Measurements from ENCODE around the gene DLL4. TPM values are rescaled to one million over a fixed set of nuclear protein-coding genes. Genes with fewer than 3 reads are reported as not detected.

DLL4 gene
- polyA plus RNA-seq (ENCODE audit: insufficient read length in 3 of 3), result 1 to 10 TPM; 6.6 to 9.1 (median 8.5) TPM

DNA sequence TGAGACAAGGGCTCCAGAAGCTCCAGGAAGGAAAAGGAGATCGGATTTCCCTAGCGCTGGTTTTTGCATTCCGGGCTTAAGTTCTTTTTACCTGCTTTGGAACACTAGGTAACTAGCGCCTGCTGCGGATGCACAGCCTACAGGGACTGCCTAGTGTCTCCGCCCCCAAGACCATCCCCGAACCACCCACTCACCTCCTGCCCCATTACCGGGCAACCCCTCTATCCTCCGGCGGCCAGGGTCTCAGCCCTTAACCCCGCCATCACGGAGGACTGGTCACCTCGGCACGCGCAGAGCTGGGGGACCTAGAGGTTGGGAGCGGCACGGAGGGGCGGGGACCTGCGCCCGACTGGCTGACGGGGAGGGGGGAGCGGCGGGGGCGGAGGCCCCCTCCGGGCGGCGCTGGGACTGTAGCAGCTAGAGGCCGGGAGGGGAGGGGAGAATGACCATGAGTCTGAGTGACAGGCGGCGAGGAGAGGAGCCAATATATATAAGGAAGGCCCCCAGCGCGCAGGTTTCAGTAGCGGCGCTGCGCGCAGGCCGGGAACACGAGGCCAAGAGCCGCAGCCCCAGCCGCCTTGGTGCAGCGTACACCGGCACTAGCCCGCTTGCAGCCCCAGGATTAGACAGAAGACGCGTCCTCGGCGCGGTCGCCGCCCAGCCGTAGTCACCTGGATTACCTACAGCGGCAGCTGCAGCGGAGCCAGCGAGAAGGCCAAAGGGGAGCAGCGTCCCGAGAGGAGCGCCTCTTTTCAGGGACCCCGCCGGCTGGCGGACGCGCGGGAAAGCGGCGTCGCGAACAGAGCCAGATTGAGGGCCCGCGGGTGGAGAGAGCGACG, at the start of gene DLL4:
Gene DLL4, plus strand, starts transcription at position 520 of the 839 bp plus-strand sequence. CDS start 329 bp downstream, outside the sequence.
- no peak for DNase-seq (ENCODE audit: low read depth in 3 of 3, low spot score in 2 of 3)

DNA sequence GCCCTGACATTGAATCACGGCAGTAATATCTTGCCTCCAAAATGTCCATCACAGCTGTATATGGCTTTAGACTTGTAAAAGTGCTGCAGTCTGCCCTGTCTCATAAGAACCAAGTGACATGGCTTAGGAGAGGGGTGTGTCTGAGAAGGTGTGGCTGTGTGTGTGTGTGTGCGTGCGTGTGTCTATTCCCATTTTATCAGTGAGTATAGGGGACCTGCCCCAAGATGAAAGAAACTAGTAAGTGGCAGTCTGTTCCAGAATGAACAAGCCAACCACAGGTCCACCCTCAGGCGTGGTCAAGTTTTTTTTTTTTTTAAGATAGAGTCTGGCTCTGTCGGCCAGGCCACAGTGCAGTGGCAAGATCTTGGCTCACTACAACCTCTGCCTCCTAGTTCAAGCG, 49.5 kb upstream of the DLL4 start:
- DNase-seq (ENCODE audit: low read depth in 3 of 3, low spot score in 2 of 3), result no peak

DNA sequence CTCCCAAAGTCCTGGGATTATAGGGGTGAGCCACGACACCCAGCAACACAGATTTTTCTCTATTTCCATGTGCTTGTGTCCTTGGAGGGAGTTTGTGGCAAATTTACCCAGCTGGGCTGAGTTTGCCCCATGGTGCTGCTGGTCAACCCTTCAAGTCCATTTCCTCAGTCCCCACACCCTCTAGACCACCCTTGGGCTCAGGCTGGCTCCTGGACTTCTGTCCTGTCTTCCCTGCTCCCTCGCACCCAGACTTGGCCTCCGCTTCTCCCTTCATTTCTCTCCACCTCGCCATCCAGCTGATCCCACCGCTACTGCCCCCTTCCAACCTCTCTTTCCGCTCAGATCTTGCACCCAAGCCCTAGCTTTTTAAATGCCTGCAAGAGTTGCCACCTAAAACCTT, 47.8 kb upstream of the DLL4 start:
- DNase-seq (ENCODE audit: low read depth in 3 of 3, low spot score in 2 of 3), result no peak

DNA sequence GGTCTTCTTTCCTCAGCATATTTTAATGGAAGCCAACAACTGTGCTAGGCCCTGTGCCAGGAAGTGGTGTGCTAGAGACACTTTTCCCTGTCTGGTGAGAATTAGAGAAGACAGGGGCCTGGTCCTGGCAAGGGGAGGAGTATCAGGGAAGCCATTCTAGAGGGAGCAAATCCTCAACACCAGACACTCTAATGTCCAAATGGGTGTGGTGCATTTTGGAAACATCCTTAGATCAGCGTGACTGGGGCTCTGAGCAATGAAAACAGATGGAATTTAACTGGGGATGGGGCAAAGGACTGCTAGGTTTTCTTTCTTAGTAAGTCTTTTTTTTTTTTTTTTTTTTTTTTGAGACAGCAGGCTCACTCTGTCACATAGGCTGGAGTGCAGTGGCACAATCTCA, 42.6 kb upstream of the DLL4 start:
- DNase-seq (ENCODE audit: low read depth in 3 of 3, low spot score in 2 of 3), result no peak

DNA sequence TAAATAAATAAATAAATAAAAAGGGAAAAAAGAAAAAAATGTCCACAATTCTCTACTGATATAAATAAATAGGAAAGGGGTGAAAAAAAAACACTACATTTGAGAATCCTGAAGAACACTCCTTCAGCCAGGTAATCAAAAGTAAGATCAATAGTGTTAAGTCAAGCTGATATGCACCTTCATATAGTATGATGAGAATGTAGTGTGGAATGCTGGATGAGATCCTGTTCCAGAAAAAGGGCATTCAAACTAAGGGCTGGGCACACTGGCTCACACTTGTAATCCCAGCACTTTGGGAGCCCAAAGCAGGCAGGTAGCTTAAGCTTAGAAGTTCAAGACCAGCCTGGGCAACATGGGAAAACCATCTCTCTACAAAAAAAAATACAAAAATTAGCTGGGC, 40.0 kb upstream of the DLL4 start:
- no peak for DNase-seq (ENCODE audit: low read depth in 3 of 3, low spot score in 2 of 3)

DNA sequence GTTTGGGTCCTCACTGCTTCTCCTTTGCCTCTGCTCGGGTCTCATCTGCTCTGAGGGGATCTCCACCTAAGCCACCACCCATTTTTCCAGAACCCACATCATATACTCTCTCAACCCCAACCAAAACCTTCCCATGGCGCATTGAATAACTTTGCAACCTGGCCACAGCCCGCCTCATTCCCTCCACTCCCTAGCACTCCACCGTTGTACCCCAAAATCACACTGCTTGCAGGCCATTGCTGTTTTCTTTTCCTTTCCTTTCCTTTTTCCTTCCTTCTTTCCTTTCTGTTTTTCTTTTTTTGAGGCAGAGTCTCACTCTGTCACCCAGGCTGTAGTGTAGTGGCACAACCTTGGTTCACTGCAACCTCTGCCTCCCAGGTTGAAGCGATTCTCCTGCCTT, 38.0 kb upstream of the DLL4 start:
- no peak for DNase-seq (ENCODE audit: low read depth in 3 of 3, low spot score in 2 of 3)

DNA sequence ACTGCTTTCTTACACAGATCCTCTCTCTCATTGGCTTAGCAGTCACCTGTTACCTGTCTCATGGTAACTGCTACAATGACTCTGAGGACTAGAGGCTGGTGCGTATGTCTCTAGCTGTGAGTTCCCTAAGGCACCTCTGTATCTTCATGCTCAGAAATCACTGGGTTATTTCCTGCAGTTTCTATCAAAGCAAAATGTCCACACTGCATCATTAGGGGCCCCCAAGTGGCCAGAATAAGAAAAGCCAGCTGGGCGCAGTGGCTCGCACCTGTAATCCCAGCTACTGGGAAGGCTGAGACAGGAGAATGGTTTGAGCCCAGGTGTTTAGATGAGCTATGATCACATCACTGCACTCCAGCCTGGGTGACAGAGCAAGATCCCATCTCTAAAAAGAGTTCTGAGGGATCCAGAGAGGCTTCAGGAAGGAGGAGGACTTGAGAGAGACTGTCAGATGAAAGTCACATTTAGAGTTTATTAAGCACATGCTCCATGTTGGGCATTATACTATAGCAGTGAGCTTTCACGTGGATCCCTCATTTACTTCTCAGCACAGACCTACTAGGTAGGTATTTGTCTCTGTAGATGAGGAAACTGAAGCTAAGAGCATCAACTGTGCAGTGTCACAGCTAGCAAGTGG, 37.2 kb upstream of the DLL4 start:
- no peak for DNase-seq (ENCODE audit: low read depth in 3 of 3, low spot score in 2 of 3)

DNA sequence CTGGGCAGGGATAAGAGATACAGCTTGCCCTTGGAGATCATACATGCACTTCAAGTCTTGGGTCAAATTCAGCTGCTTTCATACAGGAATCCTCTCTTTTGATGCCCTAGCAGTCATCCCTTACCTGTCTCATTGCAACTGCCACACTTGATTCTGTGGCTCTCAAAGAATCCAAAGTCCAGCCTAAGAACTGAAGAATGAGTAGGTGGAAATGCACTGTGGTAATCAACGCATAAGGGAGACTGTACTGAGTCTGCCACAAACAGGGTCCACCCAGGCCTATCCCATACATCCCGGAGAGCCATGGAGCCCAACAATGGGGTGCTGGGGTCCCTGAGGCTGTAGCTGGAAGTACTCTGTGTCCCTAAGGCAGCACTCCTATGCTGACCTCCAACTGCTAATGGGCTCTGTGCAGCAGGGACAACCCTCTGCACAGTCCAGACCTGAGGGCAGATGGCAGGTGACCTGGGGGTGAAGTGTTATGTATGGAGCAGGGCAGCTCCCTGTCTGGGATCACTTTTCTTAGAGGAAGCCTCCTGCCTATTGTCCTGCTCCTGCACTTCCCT, 36.6 kb upstream of the DLL4 start:
- DNase-seq (ENCODE audit: low read depth in 3 of 3, low spot score in 2 of 3), result no peak

DNA sequence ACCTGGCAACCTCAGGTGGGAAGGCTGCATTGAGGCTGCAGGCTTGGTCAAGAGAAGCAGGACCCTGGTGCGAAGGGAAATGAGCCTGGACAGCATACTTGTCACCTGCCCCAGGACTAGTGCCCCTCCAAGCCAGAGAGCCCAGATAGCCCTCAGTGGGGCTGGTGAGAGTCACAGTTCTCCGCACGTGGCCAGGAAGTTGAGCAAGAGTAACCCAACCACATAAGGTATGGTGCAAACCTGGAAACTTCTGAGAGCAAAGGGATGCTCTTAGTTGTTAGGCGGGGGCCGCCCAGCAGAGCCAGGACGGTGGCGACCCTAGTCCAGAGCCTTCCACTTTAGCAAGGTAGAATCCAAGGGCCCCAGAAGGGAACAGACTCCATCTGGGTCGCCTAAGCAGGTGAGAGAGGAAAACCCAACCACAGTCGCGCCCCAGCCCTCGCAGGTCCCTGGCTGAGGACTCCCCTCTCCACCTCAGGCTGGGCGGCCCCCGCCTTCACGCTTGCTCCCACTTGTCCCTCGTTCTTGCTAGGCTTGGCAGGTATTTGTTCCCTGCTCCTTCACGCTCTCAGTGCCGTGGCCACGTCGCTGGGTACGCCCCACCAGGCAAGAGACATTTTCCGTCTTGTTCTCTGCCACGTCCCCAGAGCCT, 36.0 kb upstream of the DLL4 start:
- DNase-seq (ENCODE audit: low read depth in 3 of 3, low spot score in 2 of 3), result no peak

DNA sequence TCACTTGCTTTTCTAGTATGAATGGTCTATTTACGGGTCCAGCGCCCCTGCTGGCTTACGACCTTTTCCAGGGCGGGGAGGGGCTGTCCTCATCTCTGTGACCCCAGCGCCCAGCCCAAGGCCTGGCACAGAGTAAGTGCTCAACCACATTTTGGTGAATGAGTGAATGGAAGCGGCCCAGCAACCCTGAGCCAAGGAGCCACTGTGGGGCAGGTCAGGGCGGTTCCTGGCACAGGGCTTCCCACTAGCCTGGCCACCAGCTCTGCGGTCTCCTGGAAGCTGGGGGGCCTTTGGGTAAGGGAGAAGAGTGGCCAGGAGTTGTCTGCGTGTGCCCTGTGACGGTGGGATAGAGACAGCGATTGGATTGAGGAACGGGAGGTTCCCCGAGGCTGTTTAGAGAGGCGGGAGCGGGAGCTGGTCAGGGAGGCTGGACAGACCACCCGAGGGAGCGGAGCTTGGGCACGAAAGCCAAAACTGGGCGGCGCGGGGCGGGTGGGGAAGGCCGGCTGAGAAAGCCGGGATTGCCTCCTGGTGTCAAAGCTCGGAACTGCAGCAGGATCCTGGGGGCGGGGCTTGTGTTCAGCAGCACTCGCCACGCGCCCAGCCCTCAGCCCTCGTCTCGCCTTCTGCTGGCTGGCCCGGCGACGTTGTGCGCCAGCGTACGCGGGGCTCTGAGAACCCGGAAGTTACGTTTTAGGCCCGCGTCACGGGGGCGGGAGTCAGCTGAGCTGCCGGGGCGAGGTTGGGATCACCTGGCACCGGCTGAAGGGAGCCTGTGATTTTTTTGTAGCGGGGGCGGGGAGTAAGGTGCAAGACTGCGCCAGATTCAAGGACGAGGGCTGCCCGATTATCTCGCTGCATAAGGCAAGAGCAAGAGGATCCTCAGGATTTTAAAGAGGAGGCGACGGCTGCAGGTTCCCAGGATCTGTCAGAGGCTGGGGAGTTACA, 35.1 kb upstream of the DLL4 start, which contains the start of gene VPS18:
Gene VPS18, plus strand, starts transcription at position 718 of the 948 bp plus-strand sequence. CDS start 319 bp downstream, outside the sequence.
- peak; percentile 91 to 95 (median 92) for DNase-seq (ENCODE audit: low read depth in 3 of 3, low spot score in 2 of 3)

DNA sequence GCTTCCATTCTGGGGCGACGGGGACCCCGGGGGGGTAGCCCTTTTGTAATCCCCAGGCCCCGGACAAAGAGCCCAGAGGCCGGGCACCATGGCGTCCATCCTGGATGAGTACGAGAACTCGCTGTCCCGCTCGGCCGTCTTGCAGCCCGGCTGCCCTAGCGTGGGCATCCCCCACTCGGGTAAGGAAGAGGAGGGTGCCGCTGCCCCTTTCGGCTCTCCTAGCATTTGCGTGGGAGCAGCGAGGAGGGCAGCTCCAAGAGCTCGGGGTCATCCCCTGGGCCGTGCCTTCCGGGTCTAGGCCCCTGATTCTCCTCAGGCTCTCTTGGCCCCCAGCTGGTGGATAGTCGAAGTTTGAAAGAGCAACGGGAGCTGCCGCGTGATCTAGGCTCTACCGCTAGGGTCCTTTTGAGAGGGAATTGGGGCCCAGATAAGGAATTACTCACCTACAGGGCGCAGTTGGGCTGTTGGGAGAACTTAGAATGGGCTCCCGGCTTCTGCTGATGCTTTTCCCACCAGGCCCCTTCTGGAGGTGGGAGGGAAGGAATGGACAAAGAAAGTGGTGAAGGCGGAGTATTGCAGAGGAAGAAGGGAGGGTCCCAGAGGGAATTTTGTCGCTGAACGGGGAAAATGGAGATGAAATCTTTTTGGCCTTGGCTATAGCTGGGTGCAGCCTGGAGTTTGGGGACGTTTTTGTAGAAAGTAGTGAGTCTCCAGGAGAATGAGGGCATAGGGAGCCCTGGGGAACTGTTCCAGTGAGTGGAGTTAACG, 34.3 kb upstream of the DLL4 start:
- no peak for DNase-seq (ENCODE audit: low read depth in 3 of 3, low spot score in 2 of 3)

DNA sequence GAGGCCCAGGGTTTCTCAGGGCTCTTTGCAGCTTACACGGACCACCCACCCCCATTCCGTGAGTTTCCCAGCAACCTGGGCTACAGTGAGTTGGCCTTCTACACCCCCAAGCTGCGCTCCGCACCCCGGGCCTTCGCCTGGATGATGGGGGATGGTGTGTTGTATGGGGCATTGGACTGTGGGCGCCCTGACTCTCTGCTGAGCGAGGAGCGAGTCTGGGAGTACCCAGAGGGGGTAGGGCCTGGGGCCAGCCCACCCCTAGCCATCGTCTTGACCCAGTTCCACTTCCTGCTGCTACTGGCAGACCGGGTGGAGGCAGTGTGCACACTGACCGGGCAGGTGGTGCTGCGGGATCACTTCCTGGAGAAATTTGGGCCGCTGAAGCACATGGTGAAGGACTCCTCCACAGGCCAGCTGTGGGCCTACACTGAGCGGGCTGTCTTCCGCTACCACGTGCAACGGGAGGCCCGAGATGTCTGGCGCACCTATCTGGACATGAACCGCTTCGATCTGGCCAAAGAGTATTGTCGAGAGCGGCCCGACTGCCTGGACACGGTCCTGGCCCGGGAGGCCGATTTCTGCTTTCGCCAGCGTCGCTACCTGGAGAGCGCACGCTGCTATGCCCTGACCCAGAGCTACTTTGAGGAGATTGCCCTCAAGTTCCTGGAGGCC, 29.5 kb upstream of the DLL4 start:
- no peak for DNase-seq (ENCODE audit: low read depth in 3 of 3, low spot score in 2 of 3)

DNA sequence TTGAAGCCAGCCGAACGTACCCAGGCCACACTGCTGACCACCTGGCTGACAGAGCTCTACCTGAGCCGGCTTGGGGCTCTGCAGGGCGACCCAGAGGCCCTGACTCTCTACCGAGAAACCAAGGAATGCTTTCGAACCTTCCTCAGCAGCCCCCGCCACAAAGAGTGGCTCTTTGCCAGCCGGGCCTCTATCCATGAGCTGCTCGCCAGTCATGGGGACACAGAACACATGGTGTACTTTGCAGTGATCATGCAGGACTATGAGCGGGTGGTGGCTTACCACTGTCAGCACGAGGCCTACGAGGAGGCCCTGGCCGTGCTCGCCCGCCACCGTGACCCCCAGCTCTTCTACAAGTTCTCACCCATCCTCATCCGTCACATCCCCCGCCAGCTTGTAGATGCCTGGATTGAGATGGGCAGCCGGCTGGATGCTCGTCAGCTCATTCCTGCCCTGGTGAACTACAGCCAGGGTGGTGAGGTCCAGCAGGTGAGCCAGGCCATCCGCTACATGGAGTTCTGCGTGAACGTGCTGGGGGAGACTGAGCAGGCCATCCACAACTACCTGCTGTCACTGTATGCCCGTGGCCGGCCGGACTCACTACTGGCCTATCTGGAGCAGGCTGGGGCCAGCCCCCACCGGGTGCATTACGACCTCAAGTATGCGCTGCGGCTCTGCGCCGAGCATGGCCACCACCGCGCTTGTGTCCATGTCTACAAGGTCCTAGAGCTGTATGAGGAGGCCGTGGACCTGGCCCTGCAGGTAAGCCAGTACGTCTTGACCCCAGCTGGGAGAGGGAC, 28.7 kb upstream of the DLL4 start:
- DNase-seq (ENCODE audit: low read depth in 3 of 3, low spot score in 2 of 3), result no peak

DNA sequence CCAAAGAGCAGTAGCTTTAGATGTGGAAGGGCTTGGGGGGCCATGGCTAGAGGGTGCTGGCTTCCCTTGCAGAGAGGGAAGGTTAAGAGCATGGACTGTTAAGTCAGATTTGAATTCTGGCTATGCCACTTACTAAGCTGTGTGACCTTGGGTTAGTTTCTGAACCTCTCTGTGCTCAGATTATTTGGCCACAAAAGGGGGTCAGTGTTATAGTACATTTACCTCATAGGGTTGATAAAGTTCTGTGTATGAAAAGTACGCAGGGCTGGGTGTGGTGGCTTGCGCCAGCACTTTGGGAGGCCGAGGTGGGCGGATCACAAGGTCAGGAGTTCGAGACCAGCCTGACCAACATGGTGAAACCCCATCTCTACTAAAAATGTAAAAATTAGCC, 28.1 kb upstream of the DLL4 start:
- no peak for DNase-seq (ENCODE audit: low read depth in 3 of 3, low spot score in 2 of 3)

DNA sequence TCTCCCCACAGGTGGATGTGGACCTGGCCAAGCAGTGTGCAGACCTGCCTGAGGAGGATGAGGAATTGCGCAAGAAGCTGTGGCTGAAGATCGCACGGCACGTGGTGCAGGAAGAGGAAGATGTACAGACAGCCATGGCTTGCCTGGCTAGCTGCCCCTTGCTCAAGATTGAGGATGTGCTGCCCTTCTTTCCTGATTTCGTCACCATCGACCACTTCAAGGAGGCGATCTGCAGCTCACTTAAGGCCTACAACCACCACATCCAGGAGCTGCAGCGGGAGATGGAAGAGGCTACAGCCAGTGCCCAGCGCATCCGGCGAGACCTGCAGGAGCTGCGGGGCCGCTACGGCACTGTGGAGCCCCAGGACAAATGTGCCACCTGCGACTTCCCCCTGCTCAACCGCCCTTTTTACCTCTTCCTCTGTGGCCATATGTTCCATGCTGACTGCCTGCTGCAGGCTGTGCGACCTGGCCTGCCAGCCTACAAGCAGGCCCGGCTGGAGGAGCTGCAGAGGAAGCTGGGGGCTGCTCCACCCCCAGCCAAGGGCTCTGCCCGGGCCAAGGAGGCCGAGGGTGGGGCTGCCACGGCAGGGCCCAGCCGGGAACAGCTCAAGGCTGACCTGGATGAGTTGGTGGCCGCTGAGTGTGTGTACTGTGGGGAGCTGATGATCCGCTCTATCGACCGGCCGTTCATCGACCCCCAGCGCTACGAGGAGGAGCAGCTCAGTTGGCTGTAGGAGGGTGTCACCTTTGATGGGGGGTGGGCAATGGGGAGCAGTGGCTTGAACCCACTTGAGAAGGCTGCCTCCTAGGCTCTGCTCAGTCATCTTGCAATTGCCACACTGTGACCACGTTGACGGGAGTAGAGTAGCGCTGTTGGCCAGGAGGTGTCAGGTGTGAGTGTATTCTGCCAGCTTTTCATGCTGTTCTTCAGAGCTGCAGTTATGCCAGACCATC, 26.3 kb upstream of the DLL4 start:
- DNase-seq (ENCODE audit: low read depth in 3 of 3, low spot score in 2 of 3), result no peak

DNA sequence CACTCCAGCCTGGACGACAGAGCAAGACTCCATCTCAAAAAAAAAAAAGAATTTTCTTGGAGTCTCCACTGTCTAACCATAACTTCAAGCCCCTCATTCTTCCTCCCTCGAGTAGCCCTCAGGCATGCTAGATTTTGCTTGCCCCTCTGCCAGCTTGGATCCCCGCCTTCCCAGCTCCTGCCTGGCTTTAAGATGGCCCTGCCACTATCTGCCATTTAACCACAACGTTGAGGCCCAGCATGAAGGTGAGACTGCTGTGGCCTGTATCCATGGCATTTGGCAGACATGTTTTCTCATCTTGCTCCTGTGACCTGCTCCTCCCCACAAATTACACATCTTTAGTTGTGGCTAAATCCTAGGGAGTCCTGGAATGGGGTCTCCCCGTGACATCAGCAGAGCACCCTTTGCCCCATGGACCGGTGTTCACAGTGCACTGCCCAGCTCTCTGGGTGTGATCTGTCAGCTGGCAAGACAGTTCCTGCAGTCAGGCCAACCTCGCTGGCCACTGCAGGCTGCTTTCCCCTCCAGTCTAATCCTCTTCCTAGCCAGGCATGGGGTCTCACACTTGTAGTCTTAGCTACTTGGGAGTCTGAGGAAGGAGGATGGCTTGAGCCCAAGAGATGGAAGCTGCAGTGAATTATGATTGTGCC, 24.5 kb upstream of the DLL4 start:
- DNase-seq (ENCODE audit: low read depth in 3 of 3, low spot score in 2 of 3), result no peak

Measured in right renal cortex interstitium (tissue), 3 donors.